GM06990 (cell line): ENCODE measurements around the gene DGKI.

Experiments
- DNase-seq: peaks from one replicate; pipeline ENCODE4 v3.0.0-alpha.2; 2011; ENCODE audit not compliant: insufficient read length; ENCODE audit errors: extremely low read depth
- H3K27me3 ChIP-seq: replicated peaks from 2 replicates; pipeline ENCODE4 v1.6.0; 2011; ENCODE audit warnings: low read length; ENCODE audit not compliant: control insufficient read depth, insufficient read depth
- H3K36me3 ChIP-seq: 2 replicates; pipeline ENCODE4 v1.5.1; 2011; ENCODE audit warnings: low read length; ENCODE audit not compliant: control insufficient read depth, insufficient read depth
- H3K4me3 ChIP-seq: replicated peaks from 2 replicates; pipeline ENCODE4 v1.5.1; 2011; ENCODE audit warnings: low read depth, mild to moderate bottlenecking, control low read depth, low read length
- TF ChIP-seq, protein P1 (sequence below): IDR thresholded peaks from 2 replicates; pipeline ENCODE4 v1.5.1; 2011; ENCODE audit warnings: low read length, control low read depth, mild to moderate bottlenecking, inconsistent platforms; ENCODE audit not compliant: insufficient read depth, poor library complexity, severe bottlenecking

The DGKI gene

GRCh38 chr7:137681657-137682562, 164.9 kb downstream of the DGKI start:
- no peaks in the 10 kb centered on the region for H3K36me3 ChIP-seq
- TF ChIP-seq, protein P1, sequence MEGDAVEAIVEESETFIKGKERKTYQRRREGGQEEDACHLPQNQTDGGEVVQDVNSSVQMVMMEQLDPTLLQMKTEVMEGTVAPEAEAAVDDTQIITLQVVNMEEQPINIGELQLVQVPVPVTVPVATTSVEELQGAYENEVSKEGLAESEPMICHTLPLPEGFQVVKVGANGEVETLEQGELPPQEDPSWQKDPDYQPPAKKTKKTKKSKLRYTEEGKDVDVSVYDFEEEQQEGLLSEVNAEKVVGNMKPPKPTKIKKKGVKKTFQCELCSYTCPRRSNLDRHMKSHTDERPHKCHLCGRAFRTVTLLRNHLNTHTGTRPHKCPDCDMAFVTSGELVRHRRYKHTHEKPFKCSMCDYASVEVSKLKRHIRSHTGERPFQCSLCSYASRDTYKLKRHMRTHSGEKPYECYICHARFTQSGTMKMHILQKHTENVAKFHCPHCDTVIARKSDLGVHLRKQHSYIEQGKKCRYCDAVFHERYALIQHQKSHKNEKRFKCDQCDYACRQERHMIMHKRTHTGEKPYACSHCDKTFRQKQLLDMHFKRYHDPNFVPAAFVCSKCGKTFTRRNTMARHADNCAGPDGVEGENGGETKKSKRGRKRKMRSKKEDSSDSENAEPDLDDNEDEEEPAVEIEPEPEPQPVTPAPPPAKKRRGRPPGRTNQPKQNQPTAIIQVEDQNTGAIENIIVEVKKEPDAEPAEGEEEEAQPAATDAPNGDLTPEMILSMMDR, result no peak
- no peak for DNase-seq
- H3K27me3 ChIP-seq, result no peaks in the 10 kb centered on the region
- no peak overlapping the region for H3K4me3 ChIP-seq

DNA sequence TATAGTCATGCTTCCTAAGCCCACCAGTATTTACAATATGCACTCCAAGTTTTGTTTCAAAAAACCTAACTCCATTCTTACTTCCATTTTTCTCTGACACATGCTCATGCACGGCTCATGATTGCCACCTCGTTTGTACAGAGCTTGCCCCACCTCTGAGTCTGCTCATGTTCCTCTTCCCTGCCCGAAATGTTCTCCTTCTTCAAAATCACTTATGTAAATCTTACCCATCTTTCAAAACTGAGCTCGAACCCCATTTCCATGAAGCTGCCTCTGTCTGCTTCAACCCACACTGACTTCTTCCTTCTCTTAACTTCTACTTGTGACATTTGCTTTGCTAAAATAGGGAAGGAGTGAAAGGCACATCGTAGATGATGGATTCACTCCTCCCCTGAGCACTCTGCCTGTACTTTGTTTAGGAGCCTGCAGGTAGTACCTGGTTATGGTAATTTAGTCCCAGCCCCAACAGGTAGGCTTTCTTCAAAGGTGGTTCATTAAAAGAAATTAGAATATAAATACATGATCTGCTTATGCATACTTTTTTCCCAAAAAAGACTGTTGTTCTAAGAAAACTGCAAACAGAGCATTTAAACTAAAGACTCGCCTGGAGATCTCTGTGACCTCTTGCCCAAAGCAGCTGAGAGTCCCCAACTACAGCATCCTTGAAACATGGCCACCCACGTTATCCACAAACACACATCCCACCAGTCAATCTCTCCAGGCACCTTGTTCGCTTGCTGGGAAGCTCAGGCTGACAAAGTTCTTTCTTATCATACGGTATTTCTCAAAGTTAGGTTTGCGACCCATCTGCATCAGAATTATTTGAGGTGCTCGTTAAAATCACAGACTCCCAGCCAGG, 172.0 kb downstream of the DGKI start:
- Histone ChIP-seq H3K36me3 (no peaks in the 10 kb centered on the region), H3K4me3 (no peak overlapping the region), H3K27me3 (no peaks in the 10 kb centered on the region)
- DNase-seq, result no peak
- TF ChIP-seq, protein P1, result no peak

DNA sequence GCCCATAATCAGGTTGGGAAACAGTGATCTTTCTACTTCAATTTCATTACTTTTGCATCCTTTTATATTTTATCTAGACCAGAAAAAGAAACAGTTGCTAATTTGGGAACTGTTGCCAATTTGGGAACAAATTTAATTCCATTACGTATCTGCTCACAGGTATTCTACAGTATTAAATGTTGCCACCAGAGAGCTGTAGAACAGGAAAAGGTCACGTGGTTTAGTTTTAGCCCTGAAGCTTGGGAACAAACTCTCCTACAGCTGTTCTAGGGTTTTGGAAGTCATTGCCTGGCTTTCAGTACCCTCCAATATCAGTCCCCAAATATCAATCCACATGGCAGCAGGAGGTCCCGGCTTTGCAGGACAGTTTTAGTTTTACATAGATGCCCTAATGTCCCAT, 172.7 kb downstream of the DGKI start:
- Histone ChIP-seq H3K4me3 (no peak overlapping the region), H3K27me3 (no peaks in the 10 kb centered on the region), H3K36me3 (no peaks in the 10 kb centered on the region)
- no peak for DNase-seq
- TF ChIP-seq, protein P1, result no peak

GRCh38 chr7:137671920-137672319, 174.9 kb downstream of the DGKI start:
- Histone ChIP-seq H3K27me3 (no peaks in the 10 kb centered on the region), H3K36me3 (no peaks in the 10 kb centered on the region), H3K4me3 (no peak overlapping the region)
- TF ChIP-seq, protein P1, result no peak
- no peak for DNase-seq

DNA sequence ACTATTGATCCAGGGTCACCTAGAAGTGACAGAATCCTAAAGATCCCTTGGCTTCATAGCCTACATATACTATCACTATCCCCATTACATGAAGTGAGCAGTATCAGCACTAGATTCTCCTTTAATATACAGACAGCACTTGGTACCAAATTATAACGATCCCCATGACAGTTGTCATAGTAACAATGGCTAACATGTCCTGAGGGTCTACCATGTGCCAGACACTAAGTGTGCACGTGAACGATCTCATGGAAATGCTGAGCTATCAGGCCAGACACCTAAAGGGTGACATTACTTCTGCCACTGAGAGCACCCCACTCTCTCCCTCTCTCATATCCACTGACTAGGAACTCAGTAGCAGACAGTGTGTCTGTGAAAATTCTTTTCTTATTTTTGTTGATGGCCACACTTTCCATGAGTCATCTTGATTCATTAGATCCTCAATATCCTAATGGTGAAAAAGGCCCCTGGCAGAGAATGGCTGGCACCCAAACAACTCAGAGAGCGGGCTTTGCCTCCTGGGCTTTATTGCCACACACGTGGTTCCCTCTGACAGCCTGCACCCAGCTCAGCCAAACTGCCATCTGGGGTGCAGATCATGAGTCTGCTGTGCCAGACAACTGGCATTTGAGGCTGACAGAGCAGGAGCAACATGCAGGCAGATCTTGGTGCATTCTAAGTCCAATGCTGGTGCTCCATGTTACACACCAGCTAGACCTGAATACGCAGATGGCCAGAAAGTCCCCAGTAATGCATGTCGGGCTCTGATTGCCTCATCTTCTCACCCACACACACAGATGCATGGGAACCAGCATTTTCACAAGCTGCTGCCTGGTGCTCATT, 176.3 kb downstream of the DGKI start:
- TF ChIP-seq, protein P1, result no peak
- Histone ChIP-seq H3K4me3 (no peak overlapping the region), H3K36me3 (no peaks in the 10 kb centered on the region), H3K27me3 (no peaks in the 10 kb centered on the region)
- DNase-seq, result peak; percentile 38
